ENCODE measurements around the gene TDRD7.

DNA sequence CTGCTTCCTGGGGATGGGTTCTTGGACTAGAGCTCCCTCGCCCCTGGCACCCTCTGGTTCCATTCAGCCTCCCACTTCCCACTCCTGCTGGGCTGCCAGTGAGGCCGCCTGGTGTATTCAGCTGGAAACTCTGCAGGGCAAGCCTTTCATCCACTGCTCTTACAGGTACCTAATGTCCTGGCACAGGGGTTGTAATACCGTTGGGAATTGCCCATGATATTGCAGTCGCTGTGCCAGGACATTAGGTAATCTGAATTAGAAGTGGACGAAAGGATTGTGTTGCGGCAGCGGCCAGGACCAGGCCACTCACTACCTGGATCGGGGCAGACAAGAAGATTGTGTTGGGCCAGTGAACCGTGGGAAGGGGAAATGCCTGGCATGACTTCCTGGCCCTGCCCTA is 102.6 kb downstream of the TDRD7 start:
- TF ChIP-seq GATA2 (IDR thresholded peaks at IDR 0.05; ENCODE audit: low read depth, low read length), result no peak
- TF ChIP-seq GATA3 (IDR thresholded peaks at IDR 0.05; ENCODE audit: low read depth, low read length), result no peak

Data from SH-SY5Y (cell line).